Measurements from ENCODE around the gene MPZL3.

DNA sequence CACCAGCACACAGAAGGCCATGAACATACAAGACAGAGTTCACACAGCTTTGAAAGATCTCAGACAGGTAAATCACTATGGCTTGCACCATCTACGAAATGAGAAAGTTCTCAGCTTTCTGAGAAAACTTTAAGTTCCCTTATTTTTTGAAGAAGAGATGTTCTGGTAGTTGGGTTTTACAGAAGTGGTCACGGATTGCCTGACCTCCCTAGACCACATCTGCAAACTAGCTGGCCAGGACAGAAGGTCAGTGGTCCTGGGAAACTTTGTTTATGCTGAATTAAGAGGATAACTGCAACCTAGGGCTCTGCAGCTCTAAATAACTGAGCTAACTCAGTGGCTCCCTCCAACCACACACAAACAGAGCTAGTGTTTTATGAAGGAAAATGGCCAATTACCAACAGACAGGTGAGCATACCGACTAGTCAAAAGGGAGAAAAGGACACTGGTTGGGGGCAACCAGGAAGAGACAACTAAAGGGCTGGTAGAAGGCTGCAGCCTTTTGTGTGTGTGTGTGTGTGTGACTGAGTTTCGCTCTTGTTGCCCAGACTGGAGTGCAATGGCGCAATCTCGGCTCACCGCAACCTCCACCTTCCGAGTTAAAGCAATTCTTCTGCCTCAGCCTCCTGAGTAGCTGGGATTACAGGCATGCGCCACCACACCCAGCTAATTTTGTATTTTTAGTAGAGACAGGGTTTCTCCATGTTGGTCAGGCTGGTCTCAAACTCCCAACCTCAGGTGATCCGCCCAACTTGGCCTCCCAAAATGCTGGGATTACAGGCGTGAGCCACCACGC, 67.2 kb downstream of the MPZL3 start:
- no peak for TF ChIP-seq CTCF (conservative IDR thresholded peaks at IDR 0.05 in 1 of 2, IDR thresholded peaks at IDR 0.05 in 1 of 2; ENCODE audit: extremely low read depth in 1 of 2, insufficient read depth in 1 of 2, low read depth in 1 of 2, low read length in 2 of 2)
- no peak for TF ChIP-seq EZH2 (IDR thresholded peaks at IDR 0.05; ENCODE audit: borderline replicate concordance, low read length)
